ENCODE data around the gene HKDC1.

HKDC1 gene

DNA sequence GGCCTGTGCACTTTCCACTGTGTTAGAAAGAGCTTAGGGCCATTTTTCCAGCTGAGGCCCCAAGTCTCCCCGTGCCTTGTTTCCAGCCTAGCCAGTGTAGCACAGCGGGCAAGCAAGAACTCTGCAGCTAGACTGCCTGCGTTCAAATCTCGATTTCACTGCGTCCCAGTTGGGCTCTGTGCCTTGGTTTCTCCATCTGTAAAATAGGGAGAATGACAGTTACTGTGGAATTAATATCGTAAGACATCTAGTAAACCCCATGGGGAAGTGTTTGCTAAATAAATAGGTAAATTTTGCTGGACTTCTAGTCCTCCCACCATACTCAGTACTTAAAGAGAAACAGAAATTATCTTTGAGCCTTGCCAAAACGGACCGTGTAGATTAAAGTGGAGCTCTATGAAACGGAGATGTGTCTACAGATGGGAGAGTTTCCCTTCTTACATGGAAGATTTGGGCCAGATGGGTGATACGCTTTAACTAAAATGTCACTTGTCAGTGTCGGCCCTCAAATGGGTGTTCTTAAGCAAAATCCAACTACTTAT is 3.5 kb upstream of the HKDC1 start:
- DNase-seq (ENCODE audit: low read depth, low spot score) = no peak

DNA sequence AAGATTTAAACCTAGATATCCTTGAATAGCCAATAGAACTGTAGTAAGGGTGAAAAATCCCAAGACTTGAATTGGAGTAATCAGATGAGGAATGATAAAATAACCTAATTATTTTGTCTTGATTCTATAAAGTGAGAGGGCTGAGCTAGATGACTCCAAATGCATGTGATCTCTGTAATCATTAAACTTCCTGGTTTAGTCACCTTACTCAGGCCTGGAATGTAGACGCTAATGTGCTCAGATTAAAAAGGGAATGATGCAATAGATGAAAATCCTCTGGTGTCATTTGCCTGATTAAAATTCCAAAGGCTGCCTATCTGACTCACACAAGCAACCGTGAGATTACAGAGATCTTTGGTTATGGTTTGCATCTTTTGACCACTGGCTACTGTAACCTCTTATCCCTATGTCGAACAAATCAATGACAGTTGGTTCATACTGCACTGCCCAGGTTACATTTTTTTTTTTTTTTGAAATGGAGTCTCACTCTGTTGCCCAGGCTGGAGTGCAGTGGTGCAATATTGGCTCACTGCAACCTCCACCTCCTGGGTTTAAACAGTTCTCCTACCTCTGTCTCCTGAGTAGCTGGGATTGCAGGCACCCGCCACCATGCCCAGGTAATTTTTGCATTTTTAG is 2.9 kb upstream of the HKDC1 start:
- no peak for DNase-seq (ENCODE audit: low read depth, low spot score)

DNA sequence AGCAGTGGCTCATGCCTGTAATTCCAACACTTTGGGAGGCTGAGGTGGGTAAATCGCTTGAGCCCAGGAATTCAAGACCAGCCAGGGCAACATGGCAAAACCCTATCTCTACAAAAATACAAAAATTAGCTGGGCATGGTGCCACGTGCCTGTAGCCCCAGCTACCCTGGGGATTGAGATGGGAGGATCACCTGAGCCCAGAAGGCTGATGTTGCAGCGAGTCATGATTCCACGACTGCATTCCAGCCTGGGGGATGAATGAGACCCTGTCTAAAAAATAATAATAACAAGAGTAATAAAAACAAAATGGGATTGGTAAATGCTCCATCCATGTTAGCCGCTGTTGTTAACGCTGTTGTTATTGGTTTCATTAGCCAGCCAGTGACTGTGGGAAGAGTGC is 1.3 kb upstream of the HKDC1 start:
- DNase-seq (ENCODE audit: low read depth, low spot score) = no peak

DNA sequence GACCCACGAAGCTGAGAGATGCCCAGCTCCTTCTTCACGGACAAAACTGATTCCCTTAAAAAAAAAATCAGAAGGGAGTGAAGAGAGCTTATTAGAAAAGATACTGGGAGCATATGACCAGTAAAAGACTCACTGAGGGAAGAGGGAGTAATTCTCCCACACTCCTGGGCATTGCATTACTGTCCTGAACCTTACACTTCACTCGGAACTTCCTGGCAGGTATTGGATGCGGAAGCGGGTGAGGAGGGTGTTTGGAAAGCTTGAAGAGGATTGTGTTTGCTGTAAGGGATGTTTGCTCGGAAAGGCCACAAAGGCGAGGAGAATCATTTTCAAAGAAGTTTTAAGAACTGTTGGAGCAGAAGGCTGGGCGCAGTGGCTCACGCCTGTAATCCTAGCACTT is 375 bp downstream of the HKDC1 start:
- no peak for DNase-seq (ENCODE audit: low read depth, low spot score)

DNA sequence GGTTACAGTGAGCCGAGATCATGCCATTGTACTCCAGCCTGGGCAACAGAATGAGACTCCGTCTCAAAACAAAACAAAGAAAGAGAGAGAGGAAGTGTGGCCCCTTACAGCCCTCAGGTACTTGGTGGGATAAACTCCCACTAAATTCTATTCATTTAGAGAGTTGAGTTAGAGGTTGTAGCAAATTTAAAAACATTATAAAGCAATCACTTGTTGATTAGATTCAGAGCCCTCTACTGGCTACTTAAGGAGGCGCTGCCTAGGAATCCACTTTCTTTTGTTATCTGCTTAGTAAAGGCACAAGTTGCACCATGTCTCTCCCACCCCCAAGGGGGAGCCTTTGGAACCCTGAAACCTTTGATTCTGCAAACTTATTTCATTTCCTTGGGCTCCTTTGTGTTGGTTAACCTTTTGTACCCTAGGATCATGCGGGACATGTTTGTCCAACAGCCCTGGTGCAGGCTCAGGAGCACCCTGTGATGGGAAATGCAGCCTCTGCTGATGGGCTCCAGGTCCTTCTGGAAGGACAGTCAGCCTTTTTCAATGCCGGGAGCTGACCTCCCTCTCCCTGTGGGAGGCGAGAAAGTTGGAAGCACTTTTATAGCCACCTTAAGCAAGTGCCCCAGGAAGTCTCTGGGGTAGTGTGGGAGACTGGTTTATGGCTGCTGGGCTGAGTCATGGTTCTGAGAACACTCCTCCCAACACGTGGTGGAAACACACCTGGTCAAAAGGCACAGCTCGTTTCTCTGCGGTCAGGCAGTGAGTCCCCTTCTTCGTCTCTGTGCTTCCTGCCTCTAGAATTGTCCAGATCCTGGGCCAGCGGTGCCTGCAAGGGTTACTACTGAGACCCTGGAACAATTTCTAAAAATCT is 2.3 kb downstream of the HKDC1 start:
- no peak for DNase-seq (ENCODE audit: low read depth, low spot score)

DNA sequence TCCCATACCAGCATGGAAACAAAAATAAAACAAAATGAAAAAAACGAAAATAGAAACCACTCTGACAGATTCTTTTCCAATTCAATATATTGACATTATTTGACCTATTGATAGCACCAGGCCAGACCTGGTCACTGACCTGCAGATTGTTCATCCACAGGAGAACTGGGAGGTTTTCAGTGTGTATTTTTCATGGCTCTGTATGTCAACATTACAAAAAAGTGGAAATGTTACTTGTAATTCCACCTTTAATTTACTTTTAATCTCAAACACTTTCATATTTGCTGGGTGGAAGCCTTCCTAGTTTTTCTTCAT is 2.9 kb downstream of the HKDC1 start:
- no peak for DNase-seq (ENCODE audit: low read depth, low spot score)

DNA sequence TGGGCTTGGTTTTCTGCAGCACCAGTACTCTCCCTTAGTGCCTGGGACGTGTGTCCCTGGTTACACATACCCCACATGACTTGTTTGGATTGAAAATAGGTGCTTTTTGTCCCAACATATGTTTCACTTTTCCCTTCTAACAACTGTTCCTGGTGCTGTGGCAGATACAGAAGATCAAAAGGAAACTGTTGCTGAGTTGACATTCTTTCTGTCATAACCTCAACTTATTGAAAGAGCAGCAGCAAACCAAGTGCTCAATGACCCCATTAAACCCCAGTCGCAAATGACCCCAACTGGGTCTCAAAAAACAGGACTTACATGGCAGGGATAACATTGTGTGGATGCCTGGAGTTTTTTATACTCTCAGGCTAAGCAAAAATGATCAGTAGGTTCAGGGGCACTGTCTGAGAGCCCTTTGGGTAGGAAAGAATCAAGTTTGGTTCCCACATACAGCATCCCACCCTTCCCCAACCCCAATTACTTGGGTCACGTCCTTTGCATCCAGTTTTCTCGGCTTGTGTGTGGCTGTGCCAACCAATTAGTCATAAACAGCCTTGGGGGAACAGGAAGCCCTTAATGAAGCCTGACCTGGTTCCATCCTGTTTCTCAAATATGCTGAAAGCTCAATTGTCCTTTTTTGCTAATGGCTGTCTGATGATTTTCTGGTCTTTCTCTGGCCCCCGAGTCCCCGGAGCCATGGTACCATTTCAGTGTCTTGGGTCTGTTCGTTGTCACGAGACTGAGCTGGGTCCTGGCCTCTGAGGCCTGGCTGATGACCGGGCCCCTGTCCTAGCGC is 4.9 kb downstream of the HKDC1 start:
- no peak for DNase-seq (ENCODE audit: low read depth, low spot score)

DNA sequence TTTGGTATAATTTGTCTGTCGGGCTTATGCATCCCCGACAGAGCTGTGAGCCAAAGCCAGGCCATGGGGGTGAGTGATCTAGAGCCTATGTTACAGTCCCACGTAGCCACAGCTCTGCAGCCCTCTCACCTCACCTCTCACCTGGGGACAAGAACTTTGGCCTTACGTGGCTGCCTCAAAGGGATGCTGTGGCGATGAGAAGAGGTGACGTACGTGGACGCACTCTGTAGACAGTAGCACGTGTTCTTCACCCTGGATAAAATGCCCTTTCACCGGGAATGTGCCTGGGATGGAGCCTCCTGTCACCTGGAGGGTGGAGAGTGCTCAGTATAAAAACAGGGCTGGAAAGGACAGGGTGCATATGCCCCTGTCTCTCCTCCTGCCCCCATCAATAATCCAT is 5.5 kb downstream of the HKDC1 start:
- no peak for DNase-seq (ENCODE audit: low read depth, low spot score)

DNA sequence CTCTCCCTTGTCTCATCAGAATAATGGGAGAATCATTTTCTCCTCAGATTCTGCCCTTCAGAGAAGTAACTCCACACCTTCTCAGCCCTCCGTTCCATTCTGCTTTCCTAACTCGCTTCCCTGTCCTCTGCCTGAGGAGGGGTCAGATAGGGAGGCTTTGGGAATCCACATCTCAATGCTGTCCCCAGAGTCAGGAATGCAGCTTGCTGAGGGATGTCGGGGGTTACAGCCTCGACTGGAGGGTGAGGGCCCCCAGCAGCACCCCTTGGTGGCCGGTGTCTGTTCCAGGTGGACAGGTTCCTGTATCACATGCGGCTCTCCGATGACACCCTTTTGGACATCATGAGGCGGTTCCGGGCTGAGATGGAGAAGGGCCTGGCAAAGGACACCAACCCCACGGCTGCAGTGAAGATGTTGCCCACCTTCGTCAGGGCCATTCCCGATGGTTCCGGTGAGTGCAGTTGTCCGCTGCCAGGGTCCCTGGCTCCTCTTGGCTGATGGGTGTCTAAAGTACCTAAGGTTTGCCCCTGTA is 6.9 kb downstream of the HKDC1 start:
- DNase-seq (ENCODE audit: low read depth, low spot score) = no peak

DNA sequence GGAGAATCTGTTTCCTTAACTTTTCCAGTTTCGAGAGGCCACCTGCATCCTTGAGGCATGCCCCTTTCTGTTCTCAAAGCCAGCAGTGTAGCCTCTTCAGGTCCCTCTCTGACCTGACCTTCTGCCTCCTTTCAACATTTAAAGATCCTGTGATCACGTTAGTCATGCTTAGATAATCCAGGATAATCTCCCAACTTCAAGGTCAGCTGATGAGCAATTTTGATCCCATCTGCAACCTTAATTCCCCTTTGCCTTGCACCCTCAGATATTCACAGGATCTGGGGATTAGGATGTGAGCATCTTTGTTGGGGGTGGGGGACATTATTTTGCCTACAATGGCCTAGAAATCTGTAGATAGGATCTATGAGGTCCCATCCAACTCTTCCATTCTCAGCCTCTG is 8.0 kb downstream of the HKDC1 start:
- no peak for DNase-seq (ENCODE audit: low read depth, low spot score)

DNA sequence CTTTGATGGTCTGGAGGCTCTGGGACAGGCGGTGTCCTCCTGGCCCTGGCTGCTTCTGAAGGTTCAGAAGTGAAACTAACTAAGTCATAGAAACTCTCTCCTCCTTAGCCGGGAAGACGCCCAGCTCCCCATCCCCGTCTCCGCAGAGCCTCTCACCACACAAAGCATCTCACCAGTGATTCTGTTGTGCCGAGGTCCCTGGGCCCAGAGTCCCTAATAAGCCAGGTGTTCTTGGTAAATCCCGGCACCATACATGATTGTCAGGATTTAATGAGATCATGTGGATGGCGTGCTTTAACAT is 9.4 kb downstream of the HKDC1 start:
- no peak for DNase-seq (ENCODE audit: low read depth, low spot score)

DNA sequence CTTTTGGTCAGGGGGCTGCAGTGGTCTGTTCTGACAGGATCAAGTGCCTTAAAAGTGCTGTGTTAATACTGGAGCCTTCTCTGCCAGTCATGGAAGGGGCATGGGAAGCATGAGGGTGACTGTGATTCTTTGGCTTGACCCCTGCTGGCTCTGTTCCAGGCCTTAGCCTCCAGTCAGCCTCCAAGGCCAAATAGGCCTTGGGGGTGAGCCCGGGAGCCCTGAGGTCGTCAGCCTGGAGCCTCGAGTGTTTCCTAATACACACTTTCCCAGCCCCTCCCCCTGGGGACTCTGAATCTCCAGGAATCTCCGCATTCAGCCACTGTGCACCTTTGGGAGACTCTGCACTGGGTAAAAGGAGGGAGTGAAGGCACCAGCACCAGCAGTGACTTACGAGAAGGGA is 10.0 kb downstream of the HKDC1 start:
- DNase-seq (ENCODE audit: low read depth, low spot score) = no peak

DNA sequence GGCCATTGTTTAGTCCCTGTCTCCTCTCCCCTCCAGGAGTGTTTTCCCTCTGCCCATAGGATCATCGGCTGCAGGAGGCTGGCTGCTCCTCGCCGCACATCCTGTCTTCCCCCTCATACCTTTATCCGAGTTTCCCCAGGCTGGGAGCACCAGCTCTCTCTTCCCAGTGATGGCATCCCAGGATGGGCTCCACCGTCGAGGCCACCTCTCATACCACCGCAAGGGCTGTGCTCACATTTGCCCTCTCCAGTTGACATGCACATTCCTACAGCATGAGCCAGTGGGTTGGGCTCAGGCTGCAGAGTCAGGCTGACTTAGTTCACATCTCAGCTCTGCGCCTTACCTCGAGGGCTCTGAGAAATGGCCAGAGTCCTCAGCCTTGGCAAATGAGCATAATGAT is 12.1 kb downstream of the HKDC1 start:
- no peak for DNase-seq (ENCODE audit: low read depth, low spot score)

DNA sequence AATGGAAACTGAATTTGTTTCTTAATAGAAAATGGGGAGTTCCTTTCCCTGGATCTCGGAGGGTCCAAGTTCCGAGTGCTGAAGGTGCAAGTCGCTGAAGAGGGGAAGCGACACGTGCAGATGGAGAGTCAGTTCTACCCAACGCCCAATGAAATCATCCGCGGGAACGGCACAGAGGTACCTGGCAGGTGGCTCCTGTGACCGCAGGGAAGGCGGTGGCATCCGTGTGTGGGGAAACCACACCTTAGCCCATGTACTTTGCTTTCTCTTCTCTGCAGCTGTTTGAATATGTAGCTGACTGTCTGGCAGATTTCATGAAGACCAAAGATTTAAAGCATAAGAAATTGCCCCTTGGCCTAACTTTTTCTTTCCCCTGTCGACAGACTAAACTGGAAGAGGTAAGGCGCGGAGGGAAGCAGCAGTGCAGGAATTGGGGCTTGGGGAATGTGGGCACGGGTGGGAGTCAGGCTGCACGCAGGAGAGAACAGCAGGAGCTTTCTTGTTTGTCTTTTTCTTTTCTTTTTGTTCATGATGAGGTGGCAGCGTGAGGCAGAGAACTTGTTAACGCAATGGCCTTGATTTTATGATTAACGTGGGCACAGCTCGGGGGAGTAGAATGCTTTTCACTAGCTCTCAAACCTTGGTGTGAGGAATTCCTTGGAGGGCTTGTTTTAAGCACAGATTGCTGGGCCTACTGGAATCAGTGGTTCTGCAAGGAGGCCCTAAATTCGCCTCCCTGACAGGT is 12.8 kb downstream of the HKDC1 start:
- no peak for DNase-seq (ENCODE audit: low read depth, low spot score)

DNA sequence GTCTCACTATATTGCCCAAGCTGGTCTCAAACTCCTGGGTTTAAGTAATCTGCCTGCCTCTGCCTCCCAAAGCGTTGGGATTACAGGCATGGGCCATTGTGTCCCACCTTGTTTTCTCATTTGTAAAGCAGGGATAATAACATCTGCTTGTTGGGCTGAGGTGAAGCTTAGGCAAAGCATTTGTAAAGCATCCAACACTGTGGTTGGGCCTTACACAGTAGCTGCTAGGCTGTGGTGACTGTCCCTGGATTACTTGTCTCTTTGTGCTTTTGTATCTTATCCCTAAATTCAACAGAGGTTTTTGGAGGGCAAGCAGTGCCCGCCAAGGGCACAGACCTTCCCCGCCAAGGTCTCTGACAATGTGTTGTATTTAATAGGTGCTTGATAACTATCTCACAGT is 14.3 kb downstream of the HKDC1 start:
- DNase-seq (ENCODE audit: low read depth, low spot score) = no peak

DNA sequence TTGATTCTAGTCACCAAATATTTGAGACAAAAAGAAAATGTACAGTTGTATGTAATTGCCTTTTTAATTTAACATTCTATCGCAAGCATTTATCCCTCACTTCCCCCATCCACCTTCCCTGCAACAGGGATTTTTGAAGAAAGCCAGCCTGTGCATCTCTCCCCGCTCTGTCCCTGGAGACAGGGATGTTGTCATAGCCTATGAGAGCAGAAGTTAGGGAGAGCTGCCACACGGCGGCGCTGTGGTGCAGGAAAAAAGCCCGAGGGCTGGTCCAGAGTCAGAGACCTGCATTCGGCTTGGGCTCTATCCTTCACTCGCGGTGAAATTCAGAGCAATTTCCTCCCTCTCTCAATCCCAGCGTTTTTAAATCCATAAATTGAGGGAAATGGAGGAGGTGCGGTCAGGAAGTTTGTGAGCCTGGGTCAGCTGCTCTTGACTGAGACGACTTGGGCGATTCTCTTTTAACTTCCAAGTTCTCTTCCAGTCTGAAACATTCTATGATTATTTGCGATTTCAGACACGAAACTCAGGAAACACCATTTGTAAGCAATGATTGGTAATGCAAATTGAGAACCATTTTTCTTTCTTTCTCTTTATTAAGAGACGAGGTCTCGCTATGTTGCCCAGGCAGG is 17.5 kb downstream of the HKDC1 start:
- peak; percentile 51 for DNase-seq (ENCODE audit: low read depth, low spot score)

DNA sequence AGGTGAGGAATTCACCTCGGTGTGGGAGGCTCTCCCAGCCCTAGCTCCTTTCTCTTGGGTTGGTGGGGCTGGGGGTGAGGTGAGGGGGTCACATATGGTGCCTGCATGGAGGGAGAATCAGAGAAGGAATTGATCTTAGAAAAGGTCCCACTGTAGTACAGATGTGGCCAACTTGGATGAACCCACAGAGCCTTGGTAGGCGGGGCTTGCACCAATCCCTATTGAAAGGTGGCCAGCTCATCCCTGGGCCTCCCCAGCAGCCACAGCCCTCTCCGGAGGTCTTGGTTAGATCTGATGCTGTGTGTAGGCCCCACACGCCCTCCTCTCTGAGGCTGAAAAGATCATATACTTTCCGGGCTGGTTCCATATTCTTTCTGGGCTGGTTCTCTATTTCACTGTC is 19.0 kb downstream of the HKDC1 start:
- no peak for DNase-seq (ENCODE audit: low read depth, low spot score)

DNA sequence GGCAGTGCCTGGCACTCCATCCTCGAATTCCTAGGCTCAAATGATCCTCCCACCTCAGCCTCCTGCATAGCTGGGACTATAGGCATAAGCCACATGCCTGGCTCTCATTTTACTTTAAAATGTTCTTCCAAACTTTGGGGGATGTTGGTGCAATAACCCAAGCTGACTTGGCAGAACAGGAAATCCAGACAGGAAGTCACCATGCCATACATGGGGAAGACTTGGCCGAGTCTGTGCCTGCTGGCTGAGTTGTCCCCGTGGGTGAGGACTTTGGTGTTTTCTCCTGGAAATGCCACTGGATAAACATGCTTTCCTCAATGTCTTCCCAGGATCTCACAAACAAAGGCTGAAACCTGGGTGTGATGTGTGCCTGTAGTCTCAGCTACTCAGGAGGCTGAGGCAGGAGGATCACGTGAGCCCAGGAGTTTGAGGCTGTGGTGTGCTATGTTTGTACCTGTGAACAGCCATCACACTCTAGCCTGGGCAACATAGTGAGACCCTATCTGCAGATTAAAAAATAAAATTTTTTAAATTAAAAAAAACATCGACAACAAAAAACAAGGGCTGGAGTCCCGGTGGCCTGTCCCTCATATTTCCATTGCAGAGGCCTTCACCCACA is 19.8 kb downstream of the HKDC1 start:
- DNase-seq (ENCODE audit: low read depth, low spot score) = no peak

DNA sequence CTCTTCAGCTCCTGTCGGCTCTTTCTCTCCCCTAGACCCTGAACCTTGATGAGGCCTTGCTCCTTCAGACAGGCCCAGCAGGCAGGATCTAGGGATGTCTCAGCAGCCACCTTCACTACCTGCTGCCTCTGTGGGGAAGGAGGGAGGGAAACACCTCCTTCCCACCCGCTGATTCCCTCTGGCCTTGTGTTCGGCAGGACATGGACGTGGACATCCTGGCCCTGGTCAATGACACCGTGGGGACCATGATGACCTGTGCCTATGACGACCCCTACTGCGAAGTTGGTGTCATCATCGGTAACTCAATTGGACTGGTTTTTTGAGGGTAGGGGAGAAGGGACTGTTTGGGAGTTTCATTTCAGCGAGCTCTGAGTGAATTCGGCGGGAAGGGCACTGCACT is 20.3 kb downstream of the HKDC1 start:
- no peak for DNase-seq (ENCODE audit: low read depth, low spot score)

DNA sequence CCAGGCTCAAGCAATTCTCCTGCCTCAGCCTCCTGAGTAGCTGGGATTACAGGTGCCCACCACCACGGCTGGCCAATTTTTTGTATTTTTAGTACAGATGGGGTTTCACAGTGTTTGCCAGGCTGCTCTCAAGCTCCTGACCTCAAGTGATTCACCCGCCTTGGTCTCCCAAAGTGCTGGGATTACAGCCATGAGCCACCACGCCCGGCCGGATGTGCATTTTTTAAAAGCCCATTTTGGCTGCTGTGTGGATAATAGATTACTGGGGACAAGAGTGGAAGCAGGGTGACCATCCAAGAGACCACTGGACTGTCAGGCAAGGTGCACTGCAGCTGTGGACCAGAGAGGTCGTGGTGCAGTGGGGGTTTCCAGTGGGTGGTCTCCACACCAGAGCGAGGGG is 21.4 kb downstream of the HKDC1 start:
- DNase-seq (ENCODE audit: low read depth, low spot score) = no peak
